ENCODE data around the gene TRIM15. TPM values are rescaled to one million over a fixed set of nuclear protein-coding genes. Genes with fewer than 3 reads are reported as not detected.
"Not testable (repeated sequence)": the region's sequence is repeated elsewhere in the genome, so short reads cannot be mapped to it uniquely, and the experiment has no call there.

Gene TRIM15
- polyA plus RNA-seq, 4 donors = 0.13 to 0.41 (median 0.25) TPM

GRCh38 chr6:30221395-30221794 lies 58.0 kb downstream of the TRIM15 start:
- DNase-seq (ENCODE audit: low read depth in 4 of 4, low spot score in 3 of 4) = not testable (repeated sequence)

GRCh38 chr6:30221956-30222355 lies 58.6 kb downstream of the TRIM15 start:
- not testable (repeated sequence) for DNase-seq (ENCODE audit: low read depth in 4 of 4, low spot score in 3 of 4)

Other genes starting within 250 kb of the TRIM15 start
- gene HLA-A, start 221.0 kb upstream of the TRIM15 start, polyA plus RNA-seq (ENCODE audit: insufficient read length in 4 of 4) = 100 to 1,000 TPM; 174 to 217 (median 213) TPM
- 10 to 100 TPM; 34.6 to 44.2 (median 40.3) TPM for gene POLR1H, start 102.3 kb upstream of the TRIM15 start, polyA plus RNA-seq (ENCODE audit: insufficient read length in 4 of 4)
- gene PPP1R11, start 96.3 kb upstream of the TRIM15 start, polyA plus RNA-seq (ENCODE audit: insufficient read length in 4 of 4) = 10 to 100 TPM; 67.9 to 74.9 (median 71.9) TPM
- 1 to 10 TPM; 1.3 to 1.6 (median 1.5) TPM for gene RNF39, start 87.8 kb upstream of the TRIM15 start, polyA plus RNA-seq (ENCODE audit: insufficient read length in 4 of 4)
- not detected for gene TRIM31, start 50.5 kb upstream of the TRIM15 start, polyA plus RNA-seq (ENCODE audit: insufficient read length in 4 of 4)
- under 1 TPM in 2 of 4 donors, not detected in 2; 0.06 to 0.14 TPM for gene TRIM40, start 27.4 kb upstream of the TRIM15 start, polyA plus RNA-seq (ENCODE audit: insufficient read length in 4 of 4)
- gene TRIM10, start 2.3 kb upstream of the TRIM15 start, polyA plus RNA-seq (ENCODE audit: insufficient read length in 4 of 4) = under 1 TPM; 0.47 to 0.64 (median 0.52) TPM
- 10 to 100 TPM; 35.7 to 43.8 (median 42.2) TPM for gene TRIM26, start 49.9 kb downstream of the TRIM15 start, polyA plus RNA-seq (ENCODE audit: insufficient read length in 4 of 4)
- 10 to 100 TPM; 13.1 to 14.1 (median 13.5) TPM for gene TRIM39, start 163.4 kb downstream of the TRIM15 start, polyA plus RNA-seq (ENCODE audit: insufficient read length in 4 of 4)
- 10 to 100 TPM; 28.6 to 38.7 (median 30.7) TPM for gene RPP21, start 181.6 kb downstream of the TRIM15 start, polyA plus RNA-seq (ENCODE audit: insufficient read length in 4 of 4)